ENCODE measurements around the gene SMCO3. TPM values are rescaled to one million over a fixed set of nuclear protein-coding genes. Genes with fewer than 3 reads are reported as not detected.

The SMCO3 gene
- total RNA-seq, 2 donors from 2014 or later, result 2.2 TPM; not detected in 1

DNA sequence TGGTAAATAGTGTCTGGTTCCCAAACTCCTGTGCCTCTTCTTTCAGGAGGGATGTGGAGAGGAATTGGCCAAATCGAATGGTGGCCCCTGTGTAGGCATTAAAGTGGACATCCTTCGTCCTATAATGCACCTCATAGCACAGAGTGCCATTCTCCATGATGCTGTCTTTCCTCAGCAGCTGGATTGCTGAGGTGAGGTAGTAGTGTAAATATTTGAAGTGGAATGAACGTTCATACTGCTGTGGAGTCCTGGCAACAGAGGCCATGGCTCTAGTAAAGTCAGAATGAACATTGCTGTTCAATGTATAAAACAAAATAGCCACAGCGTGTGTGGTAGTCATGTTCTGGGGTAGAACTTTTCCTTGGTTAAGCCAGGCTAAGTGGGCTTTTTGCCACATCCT, 26.6 kb upstream of the SMCO3 start:
- Histone ChIP-seq H3K36me3 (no peaks in the 10 kb centered on the region), H3K27ac (no peak overlapping the region), H3K4me3 (no peak overlapping the region), H3K4me1 (replicated peaks) (peaks cover 8% of the 10 kb centered on the region), H3K9me3 (no peaks in the 10 kb centered on the region), H3K27me3 (replicated peaks; ENCODE audit: insufficient read depth) (no peaks in the 10 kb centered on the region)
- TF ChIP-seq, protein P1, sequence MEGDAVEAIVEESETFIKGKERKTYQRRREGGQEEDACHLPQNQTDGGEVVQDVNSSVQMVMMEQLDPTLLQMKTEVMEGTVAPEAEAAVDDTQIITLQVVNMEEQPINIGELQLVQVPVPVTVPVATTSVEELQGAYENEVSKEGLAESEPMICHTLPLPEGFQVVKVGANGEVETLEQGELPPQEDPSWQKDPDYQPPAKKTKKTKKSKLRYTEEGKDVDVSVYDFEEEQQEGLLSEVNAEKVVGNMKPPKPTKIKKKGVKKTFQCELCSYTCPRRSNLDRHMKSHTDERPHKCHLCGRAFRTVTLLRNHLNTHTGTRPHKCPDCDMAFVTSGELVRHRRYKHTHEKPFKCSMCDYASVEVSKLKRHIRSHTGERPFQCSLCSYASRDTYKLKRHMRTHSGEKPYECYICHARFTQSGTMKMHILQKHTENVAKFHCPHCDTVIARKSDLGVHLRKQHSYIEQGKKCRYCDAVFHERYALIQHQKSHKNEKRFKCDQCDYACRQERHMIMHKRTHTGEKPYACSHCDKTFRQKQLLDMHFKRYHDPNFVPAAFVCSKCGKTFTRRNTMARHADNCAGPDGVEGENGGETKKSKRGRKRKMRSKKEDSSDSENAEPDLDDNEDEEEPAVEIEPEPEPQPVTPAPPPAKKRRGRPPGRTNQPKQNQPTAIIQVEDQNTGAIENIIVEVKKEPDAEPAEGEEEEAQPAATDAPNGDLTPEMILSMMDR (IDR thresholded peaks at IDR 0.05), result no peak
- TF ChIP-seq POLR2A (IDR thresholded peaks at IDR 0.05) (no peak), POLR2AphosphoS5 (IDR thresholded peaks at IDR 0.05) (no peak)
- no peak for DNase-seq (ENCODE audit: low spot score)
- 77% methylated on average over 4 of the region's 4 CpGs for WGBS
- intact Hi-C loops (cut with DNase I), result loop anchor here (10.0 kb wide), 2 partner anchors 314 to 434 kb away; no protein-coding TSS in a partner anchor

DNA sequence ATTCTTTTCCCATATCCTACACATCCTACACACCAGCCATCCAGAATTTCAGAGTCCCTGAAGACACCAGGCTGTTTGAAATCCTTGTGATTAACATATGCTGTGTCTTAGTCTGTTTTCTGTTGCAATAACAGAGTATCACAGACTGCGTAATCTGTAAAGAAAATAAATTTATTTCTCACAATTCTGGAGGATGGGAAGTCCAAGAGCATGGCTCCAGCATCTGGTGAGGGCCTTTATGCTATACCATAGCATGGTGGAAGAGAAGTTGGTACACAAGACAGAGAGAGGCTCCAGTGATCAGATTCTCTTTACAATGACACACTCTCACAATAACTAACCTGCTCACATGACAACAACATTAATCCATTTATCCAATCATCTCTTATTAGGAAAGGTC, 25.3 kb upstream of the SMCO3 start:
- peaks cover 8% of the 10 kb centered on the region for H3K4me1 ChIP-seq (replicated peaks)
- no peak overlapping the region for H3K27ac ChIP-seq
- no peaks in the 10 kb centered on the region for H3K36me3 ChIP-seq
- H3K9me3 ChIP-seq, result no peaks in the 10 kb centered on the region
- TF ChIP-seq, protein P1 (IDR thresholded peaks at IDR 0.05), result no peak
- TF ChIP-seq POLR2AphosphoS5 (IDR thresholded peaks at IDR 0.05) (no peak), POLR2A (IDR thresholded peaks at IDR 0.05) (no peak)
- intact Hi-C loops (cut with DNase I), result no loop called here
- H3K27me3 ChIP-seq (replicated peaks; ENCODE audit: insufficient read depth), result no peaks in the 10 kb centered on the region
- WGBS, result 100% methylated on average over 1 of the region's 1 CpG
- H3K4me3 ChIP-seq, result no peak overlapping the region
- DNase-seq (ENCODE audit: low spot score), result no peak

DNA sequence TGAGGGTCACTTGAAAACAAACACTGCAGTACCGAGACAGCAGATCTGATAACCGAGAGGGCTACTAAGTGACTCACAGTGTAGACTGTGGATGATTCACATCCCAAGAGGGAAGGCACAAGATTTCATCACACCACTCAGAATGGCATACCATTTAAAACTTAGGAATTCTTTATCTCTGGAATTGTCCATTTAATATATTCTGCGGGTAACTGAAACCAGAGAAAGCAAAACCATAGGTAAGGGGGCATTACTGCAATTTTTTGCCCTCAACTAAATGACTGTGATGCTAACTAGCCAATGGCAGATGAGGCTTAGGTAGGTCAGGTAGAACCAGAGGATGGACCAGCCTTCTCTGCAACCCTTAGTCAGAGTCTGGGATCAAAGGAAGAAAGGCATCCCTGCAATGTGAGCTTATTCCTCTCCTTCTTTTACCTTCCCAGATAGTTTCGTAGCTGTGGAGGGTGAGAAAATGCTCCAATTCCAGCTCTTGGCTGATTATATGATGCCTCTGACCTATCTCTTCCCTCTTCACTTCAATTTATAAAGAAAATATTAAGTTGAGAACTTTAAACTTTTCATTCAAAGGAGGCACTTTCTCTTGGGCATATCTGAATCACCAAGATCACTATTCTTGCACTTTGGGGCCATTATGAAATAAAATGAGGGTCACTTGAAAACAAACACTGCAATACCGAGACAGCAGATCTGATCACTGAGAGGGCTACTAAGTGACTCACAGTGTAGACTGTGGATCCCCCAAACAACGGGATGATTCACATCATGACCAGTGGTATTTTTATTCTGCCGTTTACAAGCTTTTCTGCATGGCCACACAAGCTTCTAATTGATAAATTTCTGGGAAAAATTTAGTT, 22.6 kb upstream of the SMCO3 start:
- no peak overlapping the region for H3K4me3 ChIP-seq
- H3K36me3 ChIP-seq, result no peaks in the 10 kb centered on the region
- no peak for DNase-seq (ENCODE audit: low spot score)
- no peaks in the 10 kb centered on the region for H3K27me3 ChIP-seq (replicated peaks; ENCODE audit: insufficient read depth)
- 72% methylated on average over 7 of the region's 7 CpGs for WGBS
- peaks cover 5% of the 10 kb centered on the region for H3K4me1 ChIP-seq (replicated peaks)
- H3K9me3 ChIP-seq, result no peaks in the 10 kb centered on the region
- H3K27ac ChIP-seq, result no peak overlapping the region
- TF ChIP-seq, protein P1 (IDR thresholded peaks at IDR 0.05), result no peak
- no peak for TF ChIP-seq POLR2AphosphoS5 (IDR thresholded peaks at IDR 0.05)
- TF ChIP-seq POLR2A (IDR thresholded peaks at IDR 0.05), result no peak
- intact Hi-C loops (cut with DNase I), result no loop called here

DNA sequence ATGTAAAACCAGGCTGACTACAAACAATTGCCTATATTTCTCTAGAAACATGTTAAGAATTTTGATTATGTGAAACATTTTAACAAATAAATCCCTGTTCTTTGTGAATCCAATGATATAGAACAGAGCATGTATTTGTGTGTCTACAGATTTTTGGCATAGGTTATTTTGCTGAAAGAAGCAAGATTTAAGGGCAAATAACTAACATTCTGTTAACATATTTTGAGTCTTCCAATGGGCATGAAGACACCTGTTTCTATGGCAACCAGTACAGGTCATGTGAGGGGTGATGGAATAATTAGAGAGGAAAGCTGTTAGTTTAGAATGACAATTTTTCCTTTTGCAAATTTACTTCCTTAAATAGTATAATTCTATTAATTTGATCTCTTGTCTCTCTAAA, 20.5 kb upstream of the SMCO3 start:
- TF ChIP-seq POLR2A (IDR thresholded peaks at IDR 0.05) (no peak), POLR2AphosphoS5 (IDR thresholded peaks at IDR 0.05) (no peak)
- TF ChIP-seq, protein P1 (IDR thresholded peaks at IDR 0.05), result no peak
- Histone ChIP-seq H3K4me1 (replicated peaks) (no peaks in the 10 kb centered on the region), H3K27me3 (replicated peaks; ENCODE audit: insufficient read depth) (no peaks in the 10 kb centered on the region), H3K9me3 (no peaks in the 10 kb centered on the region), H3K27ac (no peak overlapping the region), H3K4me3 (no peak overlapping the region), H3K36me3 (no peaks in the 10 kb centered on the region)
- intact Hi-C loops (cut with DNase I), result no loop called here
- DNase-seq (ENCODE audit: low spot score), result no peak

DNA sequence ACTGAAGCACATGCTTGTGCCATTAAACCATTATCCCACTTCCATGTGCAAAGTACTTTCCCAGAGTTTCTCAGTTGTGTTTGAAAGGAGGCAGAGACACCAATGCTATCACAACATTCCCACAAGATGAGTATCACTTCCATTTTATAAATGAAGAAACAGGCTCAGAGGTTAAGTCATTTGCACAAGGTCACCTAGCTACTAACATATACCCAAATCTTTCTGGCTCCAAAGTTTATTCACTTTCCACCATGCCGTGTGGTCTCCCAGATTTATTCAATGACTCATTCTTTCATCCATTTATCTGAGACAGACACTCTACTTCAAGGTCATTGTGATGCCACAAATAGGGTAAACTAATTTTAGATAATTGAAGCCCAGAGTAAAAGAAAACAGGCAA, 20.0 kb upstream of the SMCO3 start:
- DNase-seq (ENCODE audit: low spot score), result no peak
- TF ChIP-seq POLR2A (IDR thresholded peaks at IDR 0.05) (no peak), POLR2AphosphoS5 (IDR thresholded peaks at IDR 0.05) (no peak)
- TF ChIP-seq, protein P1 (IDR thresholded peaks at IDR 0.05), result no peak
- H3K27ac ChIP-seq, result no peak overlapping the region
- 44% methylated on average over 1 of the region's 1 CpG for WGBS
- intact Hi-C loops (cut with DNase I), result no loop called here
- H3K4me1 ChIP-seq (replicated peaks), result no peaks in the 10 kb centered on the region
- no peaks in the 10 kb centered on the region for H3K9me3 ChIP-seq
- H3K27me3 ChIP-seq (replicated peaks; ENCODE audit: insufficient read depth), result no peaks in the 10 kb centered on the region
- H3K36me3 ChIP-seq, result no peaks in the 10 kb centered on the region
- H3K4me3 ChIP-seq, result no peak overlapping the region
